Hypothalamus (tissue), 51 donors: ENCODE data around the gene PRKCA.

Experiments
- DNase-seq, 51 donors: peaks; one replicate each; lab custom pipeline; 2025; lab: John Stamatoyannopoulos, UW

The PRKCA gene

DNA sequence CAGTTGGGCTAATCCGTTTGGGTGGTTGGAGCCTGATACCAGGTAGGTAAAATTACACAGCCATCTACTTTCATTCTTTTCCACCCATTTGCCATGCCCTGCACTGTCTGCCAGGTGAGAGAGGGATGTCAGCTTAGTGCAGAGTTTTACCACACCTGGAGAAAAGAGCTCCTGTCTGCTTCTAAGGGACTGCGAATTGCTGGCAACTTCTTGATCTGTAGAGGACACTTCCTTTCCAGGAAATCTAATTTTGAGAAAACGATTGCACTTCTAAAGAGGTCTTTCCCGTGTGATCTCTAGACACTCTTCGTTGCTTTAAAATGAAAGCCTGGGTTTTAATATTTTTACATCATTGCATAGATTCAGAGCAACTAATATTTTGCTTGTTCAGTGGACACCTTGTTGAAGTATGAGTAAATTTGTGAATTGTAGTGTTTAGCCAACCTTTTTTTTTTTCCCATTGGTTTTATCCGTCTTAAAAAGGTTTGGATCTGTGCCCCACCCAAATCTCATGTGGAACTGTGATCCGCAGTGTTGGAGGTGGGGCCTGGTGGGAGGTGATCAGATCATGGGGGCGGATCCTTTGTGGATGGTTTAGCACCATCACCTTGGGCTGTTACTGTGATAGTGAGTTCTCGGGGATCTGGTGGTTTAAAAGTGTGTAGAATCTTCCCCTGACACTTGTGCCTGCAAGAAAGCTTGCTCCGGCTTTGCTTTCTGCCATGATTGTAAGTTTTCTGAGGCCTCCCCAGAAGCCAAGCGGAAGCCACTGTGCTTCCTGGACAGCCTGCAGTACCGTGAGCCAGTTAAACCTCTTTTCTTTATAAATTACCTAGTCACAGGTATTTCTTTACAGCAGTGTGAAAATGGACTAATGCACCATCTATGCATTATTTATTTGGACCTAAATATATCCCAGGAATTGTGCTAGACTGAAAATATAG lies 104.6 kb downstream of the PRKCA start:
- no peak for DNase-seq

DNA sequence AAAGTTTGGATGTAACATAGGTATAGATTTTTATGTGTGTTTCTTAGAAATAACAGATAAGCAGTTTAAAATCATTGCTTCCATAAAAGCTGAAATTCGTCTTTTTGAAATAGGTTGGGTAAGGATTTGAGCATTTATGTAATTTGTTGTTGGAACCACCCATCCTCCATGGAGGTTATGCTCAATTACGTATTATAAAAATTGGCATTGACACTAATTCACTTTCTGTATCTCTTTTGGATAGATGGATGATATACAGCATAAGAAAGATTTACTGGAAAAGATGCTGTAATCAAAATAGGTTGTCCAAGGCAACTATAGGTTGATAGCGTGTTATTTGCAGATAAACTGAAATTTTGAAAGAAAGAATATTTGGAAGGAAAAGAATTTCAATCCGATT lies 105.5 kb downstream of the PRKCA start:
- DNase-seq: no peak

DNA sequence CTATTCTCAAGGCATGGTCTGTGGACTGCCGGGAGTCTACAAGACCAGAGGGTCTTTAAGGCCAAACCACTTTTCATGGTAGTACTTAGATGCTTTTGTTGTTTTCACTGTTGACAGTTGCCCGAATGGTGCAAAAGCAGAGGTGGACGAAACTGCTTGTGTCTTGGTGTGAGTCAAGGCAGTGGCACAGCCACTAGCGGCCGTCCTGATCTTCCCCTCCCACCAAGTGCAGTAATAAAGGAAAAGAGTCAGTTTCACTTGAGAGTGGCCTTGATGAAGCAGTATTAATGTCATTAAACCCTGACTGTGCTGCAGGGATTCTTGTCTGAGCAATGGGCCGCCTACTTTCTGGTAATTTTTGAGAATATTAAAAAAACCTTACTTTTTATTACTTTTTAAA lies 109.1 kb downstream of the PRKCA start:
- DNase-seq: no peak

DNA sequence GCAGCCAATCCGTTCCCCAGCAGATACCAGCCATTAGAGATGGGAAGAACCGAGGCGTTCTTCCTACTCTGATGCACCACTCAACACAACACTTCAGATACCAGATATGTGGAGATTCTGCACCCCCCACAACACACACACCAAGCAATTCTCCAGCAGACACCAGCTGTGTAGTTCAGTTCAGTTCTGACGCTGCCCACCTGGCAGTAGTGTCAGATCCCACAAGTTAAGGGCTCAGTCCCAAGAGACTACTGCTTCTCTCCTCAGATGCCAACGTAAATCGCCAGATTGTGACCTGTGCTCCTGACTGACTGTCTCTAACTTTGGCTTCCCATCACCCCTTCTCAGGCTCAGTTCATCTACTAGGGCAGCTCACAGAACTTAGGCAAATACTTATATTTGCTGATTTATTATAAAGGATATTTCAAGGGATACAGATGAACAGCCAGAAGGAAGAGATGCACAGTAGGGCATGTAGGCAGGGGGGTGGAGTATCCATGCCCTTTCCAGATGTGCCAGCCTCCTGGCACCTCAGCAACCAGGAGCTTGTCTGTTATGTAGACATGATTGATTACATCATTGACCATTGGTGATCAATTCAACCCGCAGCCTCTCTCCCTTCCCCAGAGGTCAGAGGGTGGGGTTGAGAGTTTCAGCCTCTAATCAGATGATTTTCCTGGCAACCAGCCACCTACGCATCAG lies 110.6 kb downstream of the PRKCA start:
- DNase-seq: no peak

DNA sequence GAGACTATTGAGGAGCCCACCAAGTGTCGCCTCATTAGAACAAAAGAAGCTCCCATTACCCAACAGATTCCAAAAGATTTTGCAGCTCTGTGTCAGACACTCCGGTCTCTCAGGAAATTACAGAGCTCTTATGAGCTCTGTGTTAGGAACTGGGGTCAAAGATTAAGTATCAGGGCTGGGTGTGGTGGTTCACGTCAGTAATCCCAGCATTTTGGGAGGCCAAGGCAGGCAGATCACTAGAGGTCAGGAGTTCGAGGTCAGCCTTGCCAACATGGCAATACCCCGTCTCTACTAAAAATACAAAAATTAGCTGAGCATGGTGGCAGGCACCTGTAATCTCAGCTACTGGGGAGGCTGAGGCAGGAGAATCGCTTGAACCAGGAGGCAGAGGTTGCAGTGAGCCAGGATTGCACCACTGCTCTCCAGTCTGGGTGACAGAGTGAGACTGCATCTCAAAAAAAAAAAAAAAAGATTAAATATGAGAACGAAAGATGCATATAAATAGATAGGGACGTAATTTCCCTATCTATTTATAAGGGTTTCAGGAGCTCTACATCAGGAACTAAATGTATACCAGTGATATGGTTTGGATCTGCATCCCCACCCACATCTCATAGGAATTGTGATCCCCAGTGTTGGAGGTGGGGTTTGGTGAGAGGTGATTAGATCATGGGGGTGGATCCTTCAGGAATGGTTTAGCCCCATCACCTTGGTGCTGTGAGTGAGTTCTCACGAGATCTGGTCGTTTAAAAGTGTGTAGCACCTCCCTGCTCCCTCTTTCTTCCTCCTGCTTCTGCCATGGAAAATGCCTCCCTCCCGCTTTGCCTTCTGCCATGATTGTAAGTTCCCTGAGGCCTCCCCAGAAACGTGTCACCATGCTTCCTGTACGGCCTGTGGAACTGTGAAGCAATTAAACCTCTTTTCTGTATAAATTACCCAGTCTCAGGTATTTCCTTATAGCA lies 111.4 kb downstream of the PRKCA start:
- no peak for DNase-seq

DNA sequence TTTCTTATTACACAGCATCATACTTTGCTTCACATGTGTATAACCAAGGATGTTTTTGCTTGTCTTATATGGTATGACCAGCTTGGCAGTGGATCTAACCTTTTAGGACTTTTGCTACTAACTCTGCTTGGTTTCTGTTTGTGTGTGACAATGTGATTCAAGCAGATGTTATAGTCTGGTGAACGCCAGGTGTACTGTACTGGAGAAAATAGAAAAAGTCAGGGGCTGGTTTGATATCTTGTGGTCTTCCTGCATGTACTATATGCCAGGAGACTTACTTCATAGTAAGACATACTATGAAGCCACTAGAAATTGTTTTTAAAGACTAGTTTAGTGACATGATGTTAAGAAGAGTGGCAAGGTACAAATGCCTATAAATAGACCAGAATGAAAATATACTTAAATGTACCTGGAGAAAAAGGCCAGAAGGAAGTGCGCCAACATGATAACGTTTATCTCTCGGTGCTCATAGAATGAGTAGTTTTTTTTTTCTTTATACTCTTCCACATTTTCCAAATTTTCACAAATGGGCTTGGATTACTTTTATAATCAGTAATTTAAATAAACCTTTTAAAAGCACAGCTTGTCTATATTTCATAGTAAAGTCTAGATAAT lies 112.3 kb downstream of the PRKCA start:
- DNase-seq: no peak

DNA sequence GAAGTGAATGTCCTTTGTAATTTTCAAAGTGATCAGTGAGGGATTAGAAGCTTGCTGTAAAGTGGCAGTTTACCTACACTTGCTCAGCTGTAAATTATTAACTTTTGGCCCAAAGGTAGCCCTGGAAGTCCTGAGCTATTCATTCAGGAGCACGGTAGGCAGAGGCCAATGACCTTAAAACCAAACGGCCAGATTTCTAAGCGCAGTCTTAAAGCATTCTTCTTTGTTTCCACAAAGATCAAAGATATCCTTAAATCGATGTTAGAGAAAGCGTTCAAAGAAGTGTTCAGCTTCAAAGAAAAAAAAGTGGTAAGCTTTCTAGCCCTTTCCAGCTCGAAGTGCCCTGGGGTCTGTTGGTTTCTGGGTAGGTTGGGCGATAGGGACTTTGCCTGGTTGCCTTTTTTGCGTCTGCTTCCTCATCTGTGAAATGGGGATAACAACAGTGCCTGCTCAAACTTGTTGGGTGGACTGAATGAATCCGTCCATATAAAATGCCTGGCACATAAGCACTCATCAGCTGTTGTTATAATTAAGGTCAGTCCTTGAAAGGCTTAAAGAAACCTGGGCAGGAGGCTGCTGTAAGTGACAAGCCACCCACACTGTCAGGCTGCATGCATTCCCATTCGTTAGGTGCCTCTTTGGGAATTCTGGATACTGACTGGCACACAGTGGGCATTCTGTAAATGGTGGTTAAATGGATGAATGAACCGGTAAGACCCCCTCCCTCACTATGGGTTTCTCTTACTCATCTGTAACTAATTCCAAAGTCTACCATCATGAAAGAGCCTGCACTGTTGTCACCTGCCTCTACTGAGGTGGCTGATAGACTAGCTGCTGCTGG lies 113.2 kb downstream of the PRKCA start:
- DNase-seq: no peak

DNA sequence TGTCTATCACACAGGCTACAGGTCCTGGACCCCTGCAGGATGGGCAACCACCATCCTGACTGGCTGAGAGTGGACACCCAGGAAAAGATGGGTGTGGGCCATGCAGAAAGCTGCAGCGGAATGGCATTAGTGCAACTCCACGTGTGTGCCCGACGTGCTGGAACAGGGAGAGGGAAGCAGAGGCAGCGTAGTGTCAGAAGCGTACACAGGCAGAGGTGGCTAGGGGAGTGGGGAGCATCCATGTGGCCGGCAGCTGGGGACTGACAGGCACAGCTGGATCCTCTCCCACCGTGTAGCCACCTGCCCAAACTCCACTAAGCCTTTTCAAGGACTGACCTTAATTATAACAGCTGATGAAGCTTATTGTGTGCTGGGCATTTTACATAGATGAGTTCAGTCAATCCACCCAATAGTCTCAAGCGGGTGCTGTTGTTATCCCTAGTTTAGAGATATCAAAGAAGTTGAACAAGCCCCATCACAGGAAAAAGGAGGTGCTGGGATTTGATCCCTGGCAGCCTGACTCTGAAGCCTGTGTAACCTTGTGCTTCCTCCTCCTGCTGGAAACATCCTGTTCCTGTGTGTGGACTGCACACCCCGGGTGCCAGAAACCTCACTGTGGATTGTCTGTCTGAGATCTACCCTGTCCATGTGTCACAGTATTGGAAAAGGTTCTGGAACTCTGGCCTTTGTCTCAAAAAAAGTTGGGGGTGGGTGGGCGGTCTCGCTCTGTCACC lies 114.0 kb downstream of the PRKCA start:
- DNase-seq: no peak

DNA sequence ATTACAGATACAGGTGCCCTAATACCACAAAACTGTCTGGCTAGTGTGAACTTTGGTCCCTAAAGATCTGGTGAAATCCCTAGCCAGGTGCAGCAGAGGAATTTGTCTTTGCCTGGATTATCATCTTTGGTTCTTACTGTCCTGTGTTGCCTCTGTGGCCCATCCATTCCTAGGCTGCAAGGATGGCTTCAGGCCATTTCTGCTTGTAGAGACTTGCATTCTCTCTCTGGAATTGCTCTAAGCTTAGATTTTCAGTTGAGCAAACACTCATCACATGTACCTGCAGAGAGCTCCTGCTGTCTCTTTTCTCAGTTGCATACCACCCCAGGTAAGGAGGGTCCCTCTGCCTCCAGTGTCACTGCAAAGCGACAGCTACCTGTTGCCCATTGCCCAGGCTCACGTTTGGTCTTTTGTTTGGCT lies 114.9 kb downstream of the PRKCA start:
- no peak for DNase-seq

DNA sequence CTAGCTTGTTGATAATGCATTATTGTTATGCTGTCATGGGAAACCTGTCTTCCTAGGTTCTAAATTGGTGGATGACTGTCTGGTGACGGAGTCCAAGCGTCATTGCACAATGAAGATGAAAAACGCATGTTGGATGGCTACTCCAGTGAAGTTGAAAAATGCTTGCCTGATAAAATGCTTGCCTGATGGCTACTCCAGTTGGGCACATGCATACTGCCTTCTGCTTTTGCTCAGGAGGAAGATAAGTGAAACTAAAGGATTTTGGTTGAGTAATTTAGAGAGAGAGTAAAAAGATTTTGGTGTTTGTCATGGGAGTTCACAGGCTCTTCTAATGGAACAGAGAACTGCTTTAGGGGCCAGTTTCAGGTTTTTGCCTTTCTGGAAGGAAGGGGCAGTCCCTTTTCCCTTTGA lies 118.6 kb downstream of the PRKCA start:
- no peak for DNase-seq

DNA sequence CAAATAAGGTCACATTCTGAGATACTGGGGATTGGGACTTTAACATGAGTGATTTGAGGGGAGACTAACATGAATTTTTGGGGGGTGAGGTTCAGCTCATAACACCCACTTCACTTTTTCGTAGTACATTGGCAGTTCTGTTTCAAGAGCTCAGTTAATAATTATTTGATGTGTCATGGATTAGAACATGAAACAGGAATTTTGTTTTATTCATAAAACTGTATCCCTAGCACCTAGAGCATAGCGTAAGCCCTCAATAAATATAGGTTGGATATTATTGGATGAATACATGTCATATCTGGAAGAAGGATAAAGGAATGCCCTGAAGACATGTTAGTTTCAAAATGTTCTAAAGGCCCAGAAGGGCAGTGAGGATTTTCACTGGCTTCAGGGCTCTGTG lies 119.8 kb downstream of the PRKCA start:
- DNase-seq: no peak

DNA sequence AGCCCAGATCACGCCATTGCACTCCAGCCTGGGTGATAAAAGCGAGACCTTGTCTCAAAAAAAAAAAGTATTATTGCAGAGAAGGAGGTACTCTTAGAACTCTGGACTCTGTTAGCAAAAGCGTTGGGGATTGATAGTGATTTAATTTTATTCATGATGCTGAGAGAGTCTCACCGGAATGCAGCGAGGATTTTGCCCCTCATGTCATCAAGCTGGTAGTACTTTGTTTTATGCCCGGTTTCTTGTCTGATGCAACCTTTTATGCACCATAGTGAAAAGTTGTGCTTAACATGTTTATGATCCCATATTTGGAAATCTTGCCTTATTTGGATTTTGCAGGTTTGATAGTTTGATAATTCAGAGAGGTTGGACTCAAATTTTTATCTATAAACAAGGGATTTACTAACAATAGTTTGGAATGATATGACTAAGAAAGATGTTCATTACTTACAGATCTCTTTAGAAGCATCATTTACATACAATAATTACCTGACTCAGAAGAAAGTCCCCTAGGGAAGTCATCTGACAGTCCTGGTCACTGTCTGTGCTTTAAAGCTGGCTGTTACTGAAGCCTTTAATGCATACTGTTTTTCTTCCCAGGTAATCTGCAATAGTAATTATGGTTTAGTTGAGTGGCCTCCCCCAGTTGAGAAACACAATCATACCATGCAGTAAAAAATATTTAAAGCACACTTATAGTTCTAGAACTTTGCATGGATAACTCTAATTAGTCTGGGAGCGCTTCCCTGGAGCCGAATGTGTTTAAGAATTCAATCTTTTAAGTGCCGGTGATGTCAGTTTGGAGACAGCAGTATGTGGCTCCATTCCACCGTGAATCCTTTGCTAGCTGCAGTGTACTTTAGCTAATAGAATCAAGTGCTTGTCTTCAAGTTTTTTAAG lies 120.9 kb downstream of the PRKCA start:
- DNase-seq: peak in 1 of 51 donors; percentile 40

DNA sequence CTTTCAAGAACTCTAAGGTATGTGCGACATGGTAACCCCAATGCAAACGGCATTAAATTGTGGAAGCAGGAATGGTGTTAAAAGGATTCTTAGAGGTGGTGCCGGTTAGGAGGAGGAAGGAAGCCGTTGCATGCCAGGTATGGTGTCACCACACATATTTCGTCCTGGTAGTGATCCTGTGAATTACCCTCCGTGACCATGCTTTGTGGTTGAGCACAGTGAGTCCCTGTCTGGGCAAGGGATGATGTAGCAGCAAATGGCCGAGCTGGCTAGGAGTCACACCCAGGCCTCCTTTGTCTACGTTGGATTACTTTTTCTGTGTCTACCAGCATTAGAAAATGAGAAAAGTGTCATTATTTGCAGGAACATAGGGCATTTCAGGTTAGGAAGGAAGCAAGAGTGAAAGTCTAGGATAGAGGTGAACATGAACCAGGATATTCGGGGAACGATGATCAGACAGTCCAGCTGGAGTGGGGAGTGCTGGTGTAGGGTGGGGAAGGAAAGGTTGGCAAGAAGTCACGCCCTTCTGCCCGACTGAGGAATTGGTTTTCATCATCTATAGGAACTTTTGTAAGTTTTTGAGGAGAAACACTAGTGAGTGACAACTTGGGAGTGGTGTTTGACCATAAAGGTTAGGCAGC lies 123.5 kb downstream of the PRKCA start:
- no peak for DNase-seq

DNA sequence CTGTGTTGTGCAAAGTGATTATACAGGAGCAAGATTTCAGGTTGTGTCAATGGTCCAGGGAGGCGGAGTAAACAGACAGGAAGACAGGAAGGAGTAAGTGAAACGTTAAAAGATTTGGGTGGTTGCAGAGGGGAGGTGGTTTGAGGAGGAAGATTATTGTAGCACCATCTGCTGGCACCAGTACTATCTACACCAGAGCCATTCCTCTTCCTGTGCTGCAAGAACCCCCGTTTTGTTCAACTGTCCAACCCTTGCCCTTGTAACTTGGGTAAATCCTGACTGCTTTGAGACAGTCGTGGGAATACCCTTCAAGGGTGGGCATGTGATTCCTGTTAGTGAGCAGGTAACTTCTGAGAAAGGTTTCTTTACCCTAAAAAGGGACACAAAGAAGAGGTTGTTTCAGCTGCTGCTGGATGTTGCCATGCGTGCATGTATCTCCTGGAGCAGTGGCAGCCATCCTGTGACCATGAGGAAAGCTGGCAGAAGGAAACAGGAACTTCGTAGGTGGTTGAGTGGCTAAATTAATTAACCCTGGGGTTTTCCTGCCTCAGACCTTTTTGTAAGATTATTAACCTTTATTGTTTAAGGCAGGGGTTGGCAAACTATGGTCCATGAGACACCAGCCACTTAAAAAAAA lies 124.1 kb downstream of the PRKCA start:
- DNase-seq: no peak

DNA sequence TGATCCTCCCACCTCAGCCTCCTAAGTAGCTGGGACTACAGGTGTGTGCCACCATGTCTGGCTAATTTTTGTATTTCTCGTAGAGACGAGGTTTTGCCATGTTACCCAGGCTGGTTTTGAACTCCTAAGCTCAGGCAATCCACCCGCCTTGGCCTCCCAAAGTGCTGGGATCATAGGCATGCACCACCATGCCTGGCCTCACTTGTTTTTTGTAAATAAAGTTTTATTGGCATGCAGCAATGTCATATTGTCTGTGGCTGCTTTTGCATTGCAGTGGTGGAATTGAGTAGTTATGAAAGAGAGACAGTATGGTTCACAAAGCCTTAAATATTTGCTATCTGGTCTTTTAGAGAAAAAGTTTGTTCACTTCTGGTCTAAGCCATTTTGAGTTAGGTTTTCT lies 124.7 kb downstream of the PRKCA start:
- DNase-seq: no peak

DNA sequence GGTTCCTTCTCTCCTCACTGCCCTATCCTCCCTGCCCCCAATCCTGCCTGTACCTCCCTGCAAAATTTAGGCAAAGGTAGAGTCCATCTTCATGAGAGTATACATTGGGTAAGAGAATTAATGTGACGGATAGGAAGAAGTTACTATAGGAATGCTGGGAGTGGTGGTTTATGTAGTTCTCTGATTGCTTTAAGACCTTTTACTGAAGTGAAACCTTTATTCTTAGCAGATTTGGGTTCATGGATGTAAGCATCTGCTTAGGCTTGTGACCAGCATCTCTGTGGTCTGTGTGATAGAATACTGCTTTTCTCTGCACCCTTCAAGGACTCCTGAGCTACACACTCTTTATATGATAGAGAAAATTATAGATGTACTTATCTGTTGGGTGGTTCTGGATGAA lies 127.3 kb downstream of the PRKCA start:
- DNase-seq: no peak
